GM18907 (cell line): ENCODE data around the gene MLXIP.
"Not testable (repeated sequence)": the region's sequence is repeated elsewhere in the genome, so short reads cannot be mapped to it uniquely, and the experiment has no call there.

Experiments used
- ATAC-seq: cut with Tn5 transposase; IDR thresholded peaks from one replicate; pipeline ENCODE4 v1.9.1; 2021; ENCODE audit warnings: mild to moderate bottlenecking, moderate library complexity; ENCODE audit not compliant: unreplicated experiment

MLXIP gene

DNA sequence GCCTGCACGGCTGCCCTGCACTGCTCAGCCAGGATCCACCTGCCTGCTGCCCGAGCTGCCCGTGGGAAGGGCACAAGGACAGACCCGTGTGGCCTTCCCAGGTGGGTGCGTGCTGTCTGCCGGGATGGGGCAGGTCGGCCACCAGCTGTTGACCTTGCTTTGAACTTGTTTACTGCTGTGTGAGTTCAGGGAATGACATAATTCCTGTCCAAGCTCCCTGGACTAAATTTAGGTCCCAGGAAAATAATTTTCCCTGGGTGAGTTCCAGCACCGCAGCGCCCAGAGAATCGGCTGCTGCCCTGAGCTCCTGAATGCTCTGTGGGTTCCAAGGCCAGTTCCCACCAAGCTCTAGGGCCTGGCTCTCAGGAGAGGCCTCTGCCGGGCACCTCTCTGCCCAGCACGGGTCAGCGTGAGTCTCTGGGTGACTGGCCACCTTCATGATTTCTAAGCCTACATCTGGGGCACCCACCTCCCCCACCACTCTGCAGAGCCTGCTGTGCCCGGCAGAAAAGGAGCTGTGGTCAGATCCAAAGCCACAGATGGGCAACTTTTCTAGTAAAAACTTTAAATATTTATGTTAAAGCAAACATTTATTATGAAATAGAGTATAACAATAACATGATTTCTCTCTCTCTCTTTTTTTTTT lies 27.2 kb upstream of the MLXIP start:
- no peak for ATAC-seq

- no peak for ATAC-seq
Measured at GRCh38 chr12:122052285-122052684, 26.3 kb upstream of the MLXIP start.

DNA sequence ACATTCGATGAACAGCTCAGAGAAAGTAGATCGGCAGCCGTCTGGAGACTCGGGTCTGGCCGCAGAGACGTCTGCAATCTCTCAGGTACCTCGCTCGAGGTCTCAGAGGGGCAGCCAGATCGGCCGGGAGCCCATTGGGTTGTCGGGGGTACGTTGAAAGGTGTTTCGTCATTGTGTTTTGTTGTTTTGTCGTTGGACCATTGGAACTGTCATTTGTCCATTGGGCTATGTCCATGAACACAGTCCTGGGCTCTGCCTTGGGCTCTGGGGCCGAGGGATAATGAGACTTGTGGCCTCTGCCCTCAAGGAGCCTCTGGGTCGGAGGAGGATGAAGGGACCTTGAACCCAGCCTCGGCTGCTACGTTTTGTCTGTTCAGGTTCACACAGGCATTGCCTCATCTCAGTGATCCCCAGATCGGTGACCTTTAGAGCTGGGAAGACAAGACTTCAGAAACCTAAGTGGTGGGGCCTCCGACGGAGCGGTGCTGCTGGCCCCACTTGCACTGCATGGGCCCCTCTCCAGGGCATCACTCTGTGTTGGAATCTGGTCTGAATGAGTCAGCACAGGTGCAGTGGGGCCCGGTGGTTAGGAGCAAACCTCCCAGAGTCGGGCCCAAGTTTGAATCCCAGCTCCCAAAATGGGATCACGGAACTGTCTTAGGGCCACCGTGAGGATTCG lies 23.6 kb upstream of the MLXIP start:
- ATAC-seq: no peak

DNA sequence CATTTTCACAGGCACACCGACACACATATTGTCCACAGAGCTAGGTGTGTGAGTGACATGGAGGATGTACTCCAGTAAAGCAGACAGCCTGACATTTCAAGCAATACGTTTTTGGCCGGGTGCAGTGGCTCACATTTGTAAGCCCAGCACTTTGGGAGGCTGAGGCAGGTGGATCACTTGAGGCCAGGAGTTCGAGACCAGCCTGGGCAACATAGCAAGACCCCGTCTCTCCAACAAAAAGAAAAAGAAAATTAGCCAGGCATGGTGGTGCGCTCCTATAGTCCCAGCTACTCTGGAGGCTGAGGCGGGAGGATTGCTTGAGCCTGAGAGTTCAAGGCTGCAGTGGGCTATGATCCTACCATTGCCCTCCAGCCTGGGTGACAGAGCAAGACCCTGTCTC lies 22.1 kb upstream of the MLXIP start:
- not testable (repeated sequence) for ATAC-seq

GRCh38 chr12:122057007-122057735 lies 21.4 kb upstream of the MLXIP start:
- no peak for ATAC-seq

DNA sequence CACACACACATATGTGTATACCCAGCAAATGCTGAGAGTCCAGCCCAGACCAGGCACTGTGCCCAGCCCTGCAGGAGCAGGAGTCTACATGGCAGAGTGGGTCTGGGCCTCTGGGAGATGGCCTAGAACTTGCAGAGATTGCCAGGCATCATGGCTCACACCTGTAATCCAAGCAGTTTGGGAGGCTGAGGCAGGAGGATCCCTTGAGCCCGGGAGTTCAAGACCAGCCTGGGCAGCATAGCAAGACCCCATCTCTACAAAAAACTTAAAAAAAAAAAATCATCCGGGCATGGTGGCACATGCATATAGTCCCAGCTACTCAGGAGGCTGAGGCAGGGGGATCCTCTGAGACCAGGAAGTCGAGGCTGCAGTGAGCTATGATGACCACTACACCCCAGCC lies 20.8 kb upstream of the MLXIP start:
- ATAC-seq: no peak

GRCh38 chr12:122058549-122059149 lies 19.9 kb upstream of the MLXIP start:
- no peak for ATAC-seq

DNA sequence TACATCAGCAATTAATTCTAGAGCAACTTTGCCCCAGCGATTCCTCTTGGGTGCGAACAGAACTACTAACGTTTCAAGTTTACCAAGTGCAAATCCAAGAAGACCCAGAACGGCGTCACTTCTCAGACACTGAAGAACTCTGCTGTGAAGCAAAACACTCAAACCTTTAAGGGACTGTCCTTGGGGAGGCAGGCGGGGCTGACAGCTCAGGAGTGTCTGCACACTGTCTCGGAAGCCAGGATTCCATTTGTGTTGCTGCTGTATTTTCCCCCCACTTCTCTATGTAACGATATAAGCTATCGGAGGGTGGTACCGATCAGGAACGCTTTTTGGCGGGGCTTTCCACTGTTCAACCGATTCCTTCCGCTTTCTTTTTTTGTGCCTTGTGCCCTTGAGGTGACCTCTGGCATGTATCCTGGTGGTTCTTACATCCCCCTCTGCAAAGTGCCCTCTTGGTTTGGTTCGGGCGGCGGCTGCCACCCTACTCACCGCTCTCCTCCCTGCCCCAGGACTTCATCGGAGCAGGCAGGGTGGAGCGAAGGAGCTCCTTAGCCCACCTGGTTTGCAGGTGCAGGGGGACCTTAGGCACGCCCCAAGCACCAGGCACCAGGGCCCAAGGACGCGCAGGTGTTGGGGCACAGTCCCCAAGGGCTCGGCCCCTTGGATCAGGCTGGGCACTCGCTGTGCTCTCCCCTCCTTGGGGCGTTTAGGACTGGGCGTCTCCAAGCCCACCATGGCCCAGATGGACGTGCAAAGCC lies 19.2 kb upstream of the MLXIP start:
- no peak for ATAC-seq

GRCh38 chr12:122060081-122060501 lies 18.5 kb upstream of the MLXIP start:
- no peak for ATAC-seq

GRCh38 chr12:122061253-122061652 lies 17.3 kb upstream of the MLXIP start:
- no peak for ATAC-seq

- ATAC-seq: no peak
Measured at GRCh38 chr12:122062832-122063693, 15.5 kb upstream of the MLXIP start.

- ATAC-seq: no peak
Measured at GRCh38 chr12:122063694-122064024, 14.9 kb upstream of the MLXIP start.

DNA sequence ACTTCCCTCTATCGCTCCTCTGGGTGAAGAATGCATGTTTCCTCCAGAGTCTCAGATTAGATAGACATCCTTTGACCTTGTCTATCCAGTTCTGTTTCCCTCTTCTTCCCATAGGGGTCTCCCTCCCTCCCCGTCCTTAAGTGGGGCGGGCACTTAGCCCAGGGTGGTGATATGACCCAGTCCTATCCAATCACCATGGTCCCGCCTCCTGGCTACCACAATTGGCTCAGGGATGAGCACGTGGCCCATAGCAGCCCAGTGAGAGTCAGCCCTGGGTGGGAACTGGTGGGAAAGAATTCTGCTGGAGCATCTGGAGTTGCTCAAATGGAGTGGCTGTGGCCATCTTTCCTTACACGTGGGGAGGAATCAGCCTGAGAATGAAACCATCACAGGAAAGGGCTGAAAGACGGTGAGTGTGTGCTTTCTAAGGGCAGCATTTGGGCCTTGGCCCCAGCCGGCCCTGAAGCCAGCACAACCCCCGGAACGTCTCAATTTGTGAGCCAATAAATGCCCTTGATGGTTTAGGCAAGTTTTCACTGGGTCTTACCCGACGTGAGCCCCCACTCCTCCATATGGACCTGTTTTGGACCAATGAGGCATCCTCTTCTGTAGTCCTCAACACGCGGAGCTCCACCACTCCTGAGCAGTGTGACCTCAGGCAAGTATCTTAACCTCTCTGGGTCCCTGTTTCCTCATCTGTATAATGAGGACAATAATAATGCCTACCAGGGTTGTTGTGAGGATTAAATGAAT lies 14.4 kb upstream of the MLXIP start:
- ATAC-seq: peak; percentile 50

DNA sequence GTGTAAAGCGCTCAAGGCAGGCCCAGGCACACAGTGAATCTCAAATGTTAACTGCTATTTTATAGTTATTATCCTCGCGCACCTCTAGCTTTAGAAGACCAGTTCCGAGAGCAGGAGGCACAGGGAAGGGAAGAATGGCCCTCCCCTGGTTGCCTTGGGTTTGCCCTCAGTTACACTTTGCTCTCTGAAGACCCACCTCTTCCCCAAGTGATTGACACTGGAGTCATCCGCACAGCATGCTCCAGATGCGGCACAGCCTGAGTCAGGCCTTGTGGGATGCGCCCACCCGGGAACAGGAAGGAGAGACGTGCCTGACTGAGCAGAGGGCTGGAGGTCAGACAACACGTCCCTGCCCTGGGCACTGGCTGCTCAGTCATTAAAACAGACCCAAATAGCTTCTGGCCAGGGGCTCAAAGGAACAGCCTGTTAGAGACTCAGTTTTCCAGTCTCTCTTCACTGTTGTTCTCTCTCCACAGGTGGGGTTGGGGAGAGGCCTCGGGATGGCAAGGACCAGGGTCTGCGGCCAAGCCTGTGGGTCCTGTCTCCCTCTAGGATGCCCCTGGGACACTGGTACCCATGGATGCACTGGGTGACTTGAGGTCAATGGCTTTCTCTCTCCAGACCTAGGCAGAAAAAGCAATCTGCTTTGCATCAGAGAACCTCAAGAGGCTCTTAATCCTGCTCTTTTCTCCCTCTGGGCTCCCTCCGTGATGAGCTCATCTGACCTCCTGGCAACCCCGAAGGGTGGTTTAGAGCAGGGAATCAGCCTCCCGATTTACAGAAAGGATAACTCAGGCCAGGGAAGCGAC lies 13.6 kb upstream of the MLXIP start:
- ATAC-seq: no peak

- ATAC-seq: peak; percentile 15
Measured at GRCh38 chr12:122067548-122067947, 11.0 kb upstream of the MLXIP start.

DNA sequence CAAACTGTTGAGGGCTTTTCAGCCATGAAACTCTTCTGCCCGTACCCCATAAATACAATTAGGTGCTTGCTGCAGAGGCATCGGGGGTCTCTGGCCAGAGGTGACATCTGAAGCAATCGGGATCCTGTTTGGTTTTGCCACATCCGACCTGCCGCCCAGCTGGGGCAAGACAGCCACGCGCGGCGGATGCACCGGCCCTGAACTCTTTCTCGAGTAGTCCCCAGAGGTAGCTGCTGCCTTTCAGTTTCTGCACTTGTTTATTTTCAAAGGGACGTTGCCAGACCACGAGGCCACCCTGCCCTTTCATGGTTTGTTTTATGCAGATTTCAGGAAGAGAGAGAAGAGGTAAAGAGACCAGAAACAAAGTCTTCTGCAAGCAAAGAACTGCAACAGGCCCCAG lies 10.6 kb upstream of the MLXIP start:
- ATAC-seq: peak; percentile 84

- ATAC-seq: no peak
Measured at GRCh38 chr12:122072031-122072970, 6.3 kb upstream of the MLXIP start.

GRCh38 chr12:122073815-122074214 lies 4.7 kb upstream of the MLXIP start:
- no peak for ATAC-seq
